Measurements from ENCODE around the gene RGP1. TPM values are rescaled to one million over a fixed set of nuclear protein-coding genes. Genes with fewer than 3 reads are reported as not detected.
A peak's percentile ranks its signal among the peaks of the same experiment; 100 is the strongest.

Gene RGP1
- total RNA-seq, 1 donor from 2014 or later, result 34.9 TPM

DNA sequence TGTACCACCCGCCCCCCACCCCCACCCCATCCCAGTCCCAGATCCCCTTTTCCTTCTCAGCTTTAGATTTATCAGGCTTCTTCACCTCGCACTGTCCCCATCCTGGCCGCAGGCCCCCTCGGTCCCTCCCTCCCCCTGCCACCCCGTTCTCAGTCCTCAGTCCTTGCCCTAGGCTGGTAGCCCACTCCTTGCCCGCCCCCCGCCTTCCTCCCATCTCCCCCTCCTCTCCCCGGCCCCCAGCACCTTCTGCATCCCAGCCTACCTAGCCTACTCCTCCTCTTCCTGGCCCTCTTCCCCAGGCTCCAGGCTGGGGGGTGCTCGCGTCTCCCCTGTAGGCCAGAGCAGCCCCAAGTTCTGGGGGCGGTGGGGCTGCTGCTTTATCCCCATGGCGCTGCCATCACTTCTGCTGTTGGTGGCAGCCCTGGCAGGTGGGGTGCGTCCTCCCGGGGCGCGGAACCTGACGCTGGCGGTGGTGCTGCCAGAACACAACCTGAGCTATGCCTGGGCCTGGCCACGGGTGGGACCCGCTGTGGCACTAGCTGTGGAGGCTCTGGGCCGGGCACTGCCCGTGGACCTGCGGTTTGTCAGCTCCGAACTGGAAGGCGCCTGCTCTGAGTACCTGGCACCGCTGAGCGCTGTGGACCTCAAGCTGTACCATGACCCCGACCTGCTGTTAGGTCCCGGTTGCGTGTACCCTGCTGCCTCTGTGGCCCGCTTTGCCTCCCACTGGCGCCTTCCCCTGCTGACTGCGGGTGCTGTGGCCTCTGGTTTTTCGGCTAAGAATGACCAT, 43.1 kb downstream of the RGP1 start:
- peak overlapping the region; percentile 25 for H3K4me3 Mint-ChIP-seq
- H3K36me3 Mint-ChIP-seq (ENCODE audit: low read depth), result no peaks in the 10 kb centered on the region
- no peak for DNase-seq (ENCODE audit: low read depth, low spot score)
- no peak for TF ChIP-seq CTCF (conservative IDR thresholded peaks at IDR 0.05)
- H3K27me3 Mint-ChIP-seq (ENCODE audit: low read depth), result no peaks in the 10 kb centered on the region
- no peak overlapping the region for H3K27ac Mint-ChIP-seq (ENCODE audit: unreplicated experiment)
- H3K4me1 Mint-ChIP-seq, result peaks cover 31% of the 10 kb centered on the region
- H3K9me3 Mint-ChIP-seq, result no peaks in the 10 kb centered on the region

DNA sequence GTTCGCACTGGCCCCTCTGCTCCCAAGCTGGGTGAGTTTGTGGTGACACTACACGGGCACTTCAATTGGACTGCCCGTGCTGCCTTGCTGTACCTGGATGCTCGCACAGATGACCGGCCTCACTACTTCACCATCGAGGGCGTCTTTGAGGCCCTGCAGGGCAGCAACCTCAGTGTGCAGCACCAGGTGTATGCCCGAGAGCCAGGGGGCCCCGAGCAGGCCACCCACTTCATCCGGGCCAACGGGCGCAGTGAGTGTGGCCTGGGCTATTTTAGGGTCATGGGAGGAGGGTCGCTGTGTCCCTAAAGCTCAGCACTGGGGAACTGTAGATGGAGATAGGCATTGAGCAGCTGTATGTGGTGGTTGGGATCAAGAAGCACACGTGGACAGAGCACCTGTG, 43.7 kb downstream of the RGP1 start:
- Mint-ChIP-seq H3K36me3 (ENCODE audit: low read depth) (no peaks in the 10 kb centered on the region), H3K27ac (ENCODE audit: unreplicated experiment) (no peak overlapping the region), H3K9me3 (no peaks in the 10 kb centered on the region), H3K4me1 (peaks cover 31% of the 10 kb centered on the region), H3K27me3 (ENCODE audit: low read depth) (no peaks in the 10 kb centered on the region), H3K4me3 (peak overlapping the region; percentile 56)
- no peak for DNase-seq (ENCODE audit: low read depth, low spot score)
- TF ChIP-seq CTCF (conservative IDR thresholded peaks at IDR 0.05), result no peak

GRCh38 chr9:35793461-35793860, 44.4 kb downstream of the RGP1 start:
- no peaks in the 10 kb centered on the region for H3K27me3 Mint-ChIP-seq (ENCODE audit: low read depth)
- H3K9me3 Mint-ChIP-seq, result no peaks in the 10 kb centered on the region
- H3K4me1 Mint-ChIP-seq, result peaks cover 31% of the 10 kb centered on the region
- TF ChIP-seq CTCF (conservative IDR thresholded peaks at IDR 0.05), result no peak
- DNase-seq (ENCODE audit: low read depth, low spot score), result no peak
- peak overlapping the region; percentile 62 for H3K27ac Mint-ChIP-seq (ENCODE audit: unreplicated experiment)
- peak overlapping the region; percentile 56 for H3K4me3 Mint-ChIP-seq
- H3K36me3 Mint-ChIP-seq (ENCODE audit: low read depth), result no peaks in the 10 kb centered on the region

DNA sequence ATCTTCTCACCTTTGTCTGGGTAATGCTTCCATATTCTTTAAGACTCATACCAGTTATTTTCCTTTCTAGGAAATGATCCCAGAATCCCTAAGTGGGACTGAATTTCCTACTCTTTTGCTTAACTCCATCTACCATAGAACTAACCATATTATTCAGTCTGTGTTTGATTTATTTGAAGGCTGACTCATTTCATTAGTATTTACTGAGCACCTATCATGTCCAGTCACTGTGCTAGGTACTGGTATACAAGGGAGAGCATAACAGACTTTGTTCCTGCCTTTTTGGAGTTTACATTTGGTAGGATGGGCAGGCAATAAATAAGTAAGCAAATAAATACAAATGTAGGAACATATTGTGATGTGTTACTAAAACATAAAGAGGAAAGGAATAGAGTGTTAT, 46.6 kb downstream of the RGP1 start:
- no peak for TF ChIP-seq CTCF (conservative IDR thresholded peaks at IDR 0.05)
- Mint-ChIP-seq H3K36me3 (ENCODE audit: low read depth) (no peaks in the 10 kb centered on the region), H3K4me1 (peaks cover 24% of the 10 kb centered on the region), H3K9me3 (no peaks in the 10 kb centered on the region), H3K27me3 (ENCODE audit: low read depth) (no peaks in the 10 kb centered on the region), H3K27ac (ENCODE audit: unreplicated experiment) (no peak overlapping the region), H3K4me3 (no peak overlapping the region)
- no peak for DNase-seq (ENCODE audit: low read depth, low spot score)

- no peak for TF ChIP-seq CTCF (conservative IDR thresholded peaks at IDR 0.05)
- no peak for DNase-seq (ENCODE audit: low read depth, low spot score)
- Mint-ChIP-seq H3K27me3 (ENCODE audit: low read depth) (no peaks in the 10 kb centered on the region), H3K27ac (ENCODE audit: unreplicated experiment) (no peak overlapping the region), H3K9me3 (no peaks in the 10 kb centered on the region), H3K4me1 (peaks cover 23% of the 10 kb centered on the region), H3K4me3 (no peak overlapping the region), H3K36me3 (ENCODE audit: low read depth) (peaks cover 3% of the 10 kb centered on the region)
Measured at GRCh38 chr9:35797311-35798109, 48.4 kb downstream of the RGP1 start.
